ENCODE results near the gene SOD2.
"Not testable (repeated sequence)": the region's sequence is repeated elsewhere in the genome, so short reads cannot be mapped to it uniquely, and the experiment has no call there.

SOD2 gene

DNA sequence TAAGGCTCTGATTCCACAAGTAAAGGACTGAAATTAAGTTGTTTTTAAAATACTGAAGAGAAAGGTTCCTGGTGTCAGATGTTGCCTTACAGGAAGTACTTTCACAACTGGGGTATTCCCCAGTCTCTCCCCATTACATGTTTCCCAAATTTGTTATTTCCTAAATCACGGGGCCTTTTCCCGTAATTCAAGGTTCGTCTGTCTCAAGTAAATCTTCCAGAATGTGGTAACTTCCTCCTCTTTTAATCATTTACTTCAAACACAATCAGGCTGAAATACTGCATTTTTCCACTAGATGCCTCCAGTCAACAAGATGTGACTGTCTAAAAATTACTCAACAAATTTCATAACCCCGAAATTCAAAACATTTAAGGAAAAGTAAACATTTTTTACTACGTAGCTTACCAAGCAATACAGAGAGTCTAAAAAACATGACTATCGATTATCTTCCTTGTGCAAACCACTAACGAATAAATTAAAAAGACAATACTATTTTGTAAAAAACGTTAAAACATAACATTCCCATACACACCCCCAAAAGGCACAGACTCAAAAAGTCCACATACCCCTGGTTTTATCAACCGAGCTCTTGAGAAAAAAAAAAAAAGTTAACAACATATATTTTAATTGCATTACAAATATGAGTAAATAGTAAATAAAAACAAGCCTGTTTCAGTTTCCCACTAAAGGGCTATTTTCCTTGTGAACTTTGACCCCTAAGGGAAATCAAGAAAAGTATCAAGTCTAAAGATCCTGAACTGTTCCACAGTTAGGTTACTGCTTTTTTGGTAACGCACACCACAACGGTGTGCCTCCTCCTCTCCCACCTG, 1.7 kb downstream of the SOD2 start:
- in situ Hi-C loops (cut with HindIII; ENCODE audit: low sequenced_read_pairs) = no loop called here
- TF ChIP-seq, protein P1, sequence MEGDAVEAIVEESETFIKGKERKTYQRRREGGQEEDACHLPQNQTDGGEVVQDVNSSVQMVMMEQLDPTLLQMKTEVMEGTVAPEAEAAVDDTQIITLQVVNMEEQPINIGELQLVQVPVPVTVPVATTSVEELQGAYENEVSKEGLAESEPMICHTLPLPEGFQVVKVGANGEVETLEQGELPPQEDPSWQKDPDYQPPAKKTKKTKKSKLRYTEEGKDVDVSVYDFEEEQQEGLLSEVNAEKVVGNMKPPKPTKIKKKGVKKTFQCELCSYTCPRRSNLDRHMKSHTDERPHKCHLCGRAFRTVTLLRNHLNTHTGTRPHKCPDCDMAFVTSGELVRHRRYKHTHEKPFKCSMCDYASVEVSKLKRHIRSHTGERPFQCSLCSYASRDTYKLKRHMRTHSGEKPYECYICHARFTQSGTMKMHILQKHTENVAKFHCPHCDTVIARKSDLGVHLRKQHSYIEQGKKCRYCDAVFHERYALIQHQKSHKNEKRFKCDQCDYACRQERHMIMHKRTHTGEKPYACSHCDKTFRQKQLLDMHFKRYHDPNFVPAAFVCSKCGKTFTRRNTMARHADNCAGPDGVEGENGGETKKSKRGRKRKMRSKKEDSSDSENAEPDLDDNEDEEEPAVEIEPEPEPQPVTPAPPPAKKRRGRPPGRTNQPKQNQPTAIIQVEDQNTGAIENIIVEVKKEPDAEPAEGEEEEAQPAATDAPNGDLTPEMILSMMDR (IDR thresholded peaks at IDR 0.05; ENCODE audit: low read depth, low read length) = peak; percentile 73
- DNase-seq (ENCODE audit: low read depth, low spot score) = peak; percentile 79
- H3K4me3 ChIP-seq (ENCODE audit: low read depth, low read length) = peak overlapping the region; percentile 68

DNA sequence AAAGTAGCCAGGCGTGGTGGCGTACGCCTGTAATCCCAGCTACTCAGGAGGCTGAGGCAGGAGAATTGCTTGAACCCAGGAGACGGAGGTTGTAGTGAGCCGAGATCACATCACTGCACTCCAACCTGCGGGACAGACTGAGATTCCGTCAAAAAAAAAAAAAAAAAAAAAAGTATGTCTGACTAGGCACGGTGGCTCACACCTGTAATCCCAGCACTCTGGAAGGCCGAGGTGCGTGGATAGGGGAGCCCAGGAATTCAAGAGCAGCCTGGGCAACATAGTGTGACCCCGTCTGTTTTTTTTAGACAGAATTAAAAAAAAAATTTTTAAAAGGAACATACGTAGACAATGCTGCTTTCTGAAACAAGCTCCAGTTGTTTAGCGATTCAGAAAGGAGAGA, 2.9 kb downstream of the SOD2 start:
- DNase-seq (ENCODE audit: low read depth, low spot score); H3K4me3 ChIP-seq (ENCODE audit: low read depth, low read length); in situ Hi-C loops (cut with HindIII; ENCODE audit: low sequenced_read_pairs): not testable (repeated sequence)

DNA sequence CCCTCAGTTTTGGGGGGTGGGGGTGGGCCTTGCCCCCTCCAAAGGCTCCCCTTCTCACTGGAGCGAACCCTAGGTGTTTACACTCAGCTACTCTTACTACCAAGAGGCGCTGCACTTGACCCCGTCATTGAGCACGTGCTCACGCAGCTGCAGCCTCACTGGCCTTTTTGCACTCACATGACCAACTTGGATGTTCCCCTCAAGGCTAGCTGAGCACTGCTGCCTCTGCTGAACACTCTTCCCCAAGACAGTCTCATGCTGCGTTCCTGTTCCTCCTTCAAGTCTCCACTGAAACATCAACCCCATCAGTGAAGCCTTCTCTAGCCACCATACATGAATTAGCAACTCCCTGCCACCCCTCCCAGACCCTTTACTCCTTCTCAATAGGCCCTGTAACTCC, 4.0 kb downstream of the SOD2 start:
- in situ Hi-C loops (cut with HindIII; ENCODE audit: low sequenced_read_pairs) = no loop called here
- TF ChIP-seq, protein P1 (IDR thresholded peaks at IDR 0.05; ENCODE audit: low read depth, low read length) = no peak
- H3K4me3 ChIP-seq (ENCODE audit: low read depth, low read length) = no peak overlapping the region
- DNase-seq (ENCODE audit: low read depth, low spot score) = no peak

DNA sequence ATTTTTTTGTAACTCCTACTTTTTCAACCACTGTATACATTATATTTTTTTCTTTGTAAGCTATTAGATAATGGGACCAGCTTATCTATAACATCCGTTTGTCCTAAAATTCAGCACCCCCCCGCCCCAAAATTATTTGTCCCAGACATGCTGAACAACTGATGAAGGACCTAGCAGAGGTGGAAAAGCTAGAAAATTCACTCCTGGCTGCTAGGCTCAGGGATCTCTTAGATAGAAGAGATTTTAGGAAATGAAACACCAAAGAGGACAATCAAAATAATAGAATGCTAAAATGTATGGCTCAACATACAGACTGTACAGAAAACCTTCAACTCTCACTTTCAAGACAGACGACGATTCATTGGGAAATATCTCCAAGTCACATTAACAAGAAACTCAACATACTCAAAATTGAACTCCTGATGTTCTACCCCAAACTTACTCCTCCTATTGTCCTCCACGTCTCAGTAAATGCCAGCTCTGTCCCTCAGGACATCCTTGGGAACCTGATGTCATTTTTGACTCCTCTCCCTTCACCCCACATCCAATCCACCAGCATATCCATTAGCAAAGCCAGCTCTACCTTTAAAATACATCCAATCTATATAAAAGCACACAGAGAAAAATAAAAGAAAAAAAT, 4.7 kb downstream of the SOD2 start:
- no peak for DNase-seq (ENCODE audit: low read depth, low spot score)
- no peak overlapping the region for H3K4me3 ChIP-seq (ENCODE audit: low read depth, low read length)
- TF ChIP-seq, protein P1 (IDR thresholded peaks at IDR 0.05; ENCODE audit: low read depth, low read length) = no peak
- in situ Hi-C loops (cut with HindIII; ENCODE audit: low sequenced_read_pairs) = no loop called here

DNA sequence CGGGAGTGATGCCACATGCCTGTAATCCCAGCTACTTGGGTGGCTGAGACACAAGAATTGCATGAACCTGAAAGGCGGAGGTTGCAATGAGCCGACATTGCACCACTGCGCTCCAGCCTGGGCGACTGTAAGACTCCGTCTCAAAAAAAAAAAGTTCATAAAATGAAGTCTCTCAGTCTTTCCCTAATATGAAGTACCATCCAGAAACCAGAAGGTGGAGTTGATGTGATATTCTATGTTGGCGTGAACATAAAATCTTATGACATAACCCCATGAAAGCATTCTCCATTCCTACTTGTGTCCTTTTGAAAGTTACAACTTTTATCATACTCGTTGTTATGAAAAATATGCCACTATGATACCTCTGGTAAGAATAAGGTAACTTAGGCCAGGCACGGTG, 5.7 kb downstream of the SOD2 start:
- DNase-seq (ENCODE audit: low read depth, low spot score) = no peak
- in situ Hi-C loops (cut with HindIII; ENCODE audit: low sequenced_read_pairs) = no loop called here
- H3K4me3 ChIP-seq (ENCODE audit: low read depth, low read length) = no peak overlapping the region
- TF ChIP-seq, protein P1 (IDR thresholded peaks at IDR 0.05; ENCODE audit: low read depth, low read length) = no peak

DNA sequence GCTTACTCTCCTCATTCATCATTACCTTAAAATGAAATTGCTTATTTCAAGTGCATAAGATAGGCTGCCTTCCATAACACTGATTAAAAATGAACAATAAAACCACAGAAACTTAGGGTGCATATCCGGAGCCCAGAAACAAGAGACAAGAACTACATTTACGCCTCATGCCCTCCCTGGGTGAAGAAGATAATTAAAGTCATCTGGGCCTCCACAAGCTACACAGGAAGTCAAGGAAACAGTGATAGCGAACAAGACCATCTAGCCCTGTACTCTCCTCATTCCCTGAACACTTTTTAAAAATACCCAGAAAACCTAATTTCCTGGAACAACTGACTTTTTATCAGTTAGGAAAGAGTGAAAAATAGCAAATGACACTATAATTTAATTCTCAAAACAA, 6.3 kb downstream of the SOD2 start:
- H3K4me3 ChIP-seq (ENCODE audit: low read depth, low read length) = no peak overlapping the region
- TF ChIP-seq, protein P1 (IDR thresholded peaks at IDR 0.05; ENCODE audit: low read depth, low read length) = no peak
- in situ Hi-C loops (cut with HindIII; ENCODE audit: low sequenced_read_pairs) = no loop called here
- DNase-seq (ENCODE audit: low read depth, low spot score) = no peak

DNA sequence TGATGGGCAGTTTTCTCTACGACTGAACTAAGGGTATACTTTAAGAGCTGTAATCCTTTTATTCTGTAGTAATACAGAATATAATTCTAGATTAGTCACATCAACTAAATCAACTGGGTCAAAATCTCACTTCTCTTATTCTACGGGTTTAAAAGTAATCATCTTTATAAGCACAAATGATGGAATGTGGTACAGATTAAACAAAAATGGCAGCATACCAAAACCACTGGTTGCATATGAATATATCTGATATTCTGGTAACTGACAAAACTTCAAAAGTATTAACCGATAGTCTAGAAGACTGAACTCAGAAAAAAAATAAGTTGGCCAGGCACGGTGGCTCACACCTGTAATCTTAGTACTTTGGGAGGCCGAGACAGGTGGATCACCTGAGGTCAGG, 7.0 kb downstream of the SOD2 start:
- TF ChIP-seq, protein P1 (IDR thresholded peaks at IDR 0.05; ENCODE audit: low read depth, low read length) = no peak
- H3K4me3 ChIP-seq (ENCODE audit: low read depth, low read length) = no peak overlapping the region
- no peak for DNase-seq (ENCODE audit: low read depth, low spot score)
- in situ Hi-C loops (cut with HindIII; ENCODE audit: low sequenced_read_pairs) = no loop called here

Measured in astrocyte of the spinal cord (primary cell).